Measurements from ENCODE around the gene DMXL1.

GRCh38 chr5:119264186-119264585, 193.3 kb downstream of the DMXL1 start:
- TF ChIP-seq EZH2 (IDR thresholded peaks at IDR 0.05; ENCODE audit: insufficient read depth, poor library complexity, severe bottlenecking) = no peak
- TF ChIP-seq EZH2phosphoT487 (IDR thresholded peaks at IDR 0.05; ENCODE audit: insufficient read depth, low read depth) = no peak

All from GM23248 (cell line).